Fibroblast of the conjunctiva (primary cell): ENCODE measurements around the gene KDM1A.
"Not testable (repeated sequence)": the region's sequence is repeated elsewhere in the genome, so short reads cannot be mapped to it uniquely, and the experiment has no call there.

ENCODE experiments used
- DNase-seq: peaks from one replicate; pipeline ENCODE4 v3.0.0-alpha.2; 2010; ENCODE audit warnings: low read depth

The KDM1A gene

DNA sequence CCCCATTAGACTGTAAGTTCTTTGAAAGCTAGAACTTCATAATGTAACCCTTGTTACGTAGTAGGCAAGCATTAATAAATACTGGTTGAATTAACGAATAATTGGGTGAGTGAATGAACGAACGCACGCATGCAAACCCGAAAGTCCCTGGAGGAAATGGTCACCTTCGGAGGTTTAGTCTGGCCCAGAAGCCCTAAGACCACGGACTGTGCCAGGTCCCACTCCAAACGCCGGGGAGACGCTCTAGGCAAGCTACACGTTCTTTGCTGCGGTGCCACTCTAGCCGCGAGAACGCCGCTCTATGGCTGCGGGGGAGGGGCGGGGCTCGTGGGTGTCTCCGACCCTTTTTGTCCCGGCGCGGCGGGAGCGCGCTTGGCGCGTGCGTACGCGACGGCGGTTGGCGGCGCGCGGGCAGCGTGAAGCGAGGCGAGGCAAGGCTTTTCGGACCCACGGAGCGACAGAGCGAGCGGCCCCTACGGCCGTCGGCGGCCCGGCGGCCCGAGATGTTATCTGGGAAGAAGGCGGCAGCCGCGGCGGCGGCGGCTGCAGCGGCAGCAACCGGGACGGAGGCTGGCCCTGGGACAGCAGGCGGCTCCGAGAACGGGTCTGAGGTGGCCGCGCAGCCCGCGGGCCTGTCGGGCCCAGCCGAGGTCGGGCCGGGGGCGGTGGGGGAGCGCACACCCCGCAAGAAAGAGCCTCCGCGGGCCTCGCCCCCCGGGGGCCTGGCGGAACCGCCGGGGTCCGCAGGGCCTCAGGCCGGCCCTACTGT, at the start of gene KDM1A:
Gene KDM1A, plus strand, starts transcription at position 375 of the 769 bp plus-strand sequence. Its CDS starts 129 bp downstream, at position 504.
- peak; percentile 96 for DNase-seq

DNA sequence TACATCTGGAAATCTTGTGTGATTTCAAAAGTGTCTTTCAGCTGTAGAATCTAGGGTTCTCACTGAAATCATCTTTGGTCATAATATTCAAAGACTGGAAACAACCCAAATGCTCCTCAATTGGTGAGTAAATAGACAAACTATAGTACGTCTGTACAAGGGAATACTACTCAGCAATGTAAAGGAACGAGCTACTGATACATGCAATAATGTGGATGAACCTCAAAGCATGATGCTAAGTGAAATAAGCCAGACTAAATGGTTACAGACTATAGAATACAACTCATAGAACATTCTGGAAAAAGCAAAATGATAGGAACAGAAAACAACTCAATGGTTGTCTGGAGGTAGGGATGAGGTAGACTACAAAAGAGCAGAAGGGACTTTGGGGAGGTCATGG, 49.2 kb upstream of the KDM1A start:
- DNase-seq, result no peak

DNA sequence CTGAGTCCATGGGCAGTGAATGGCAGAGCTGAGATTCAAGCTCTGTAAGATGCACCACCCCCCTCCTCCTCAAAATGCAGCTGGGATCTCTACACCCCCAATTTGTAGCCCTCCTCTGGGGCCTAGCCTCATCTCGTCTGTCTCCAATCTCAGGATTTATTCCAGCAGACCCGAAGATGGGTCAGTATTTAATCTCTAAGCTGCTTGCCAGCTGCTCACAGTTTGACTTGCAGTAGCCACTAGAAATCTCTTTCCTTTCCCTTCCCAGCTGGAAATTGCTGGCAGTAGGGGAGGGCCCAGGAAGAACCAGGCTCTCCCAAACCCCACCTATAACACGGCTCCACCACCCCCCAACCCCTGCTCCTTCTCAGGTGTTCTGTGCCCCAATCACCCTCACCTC, 48.1 kb upstream of the KDM1A start:
- no peak for DNase-seq

DNA sequence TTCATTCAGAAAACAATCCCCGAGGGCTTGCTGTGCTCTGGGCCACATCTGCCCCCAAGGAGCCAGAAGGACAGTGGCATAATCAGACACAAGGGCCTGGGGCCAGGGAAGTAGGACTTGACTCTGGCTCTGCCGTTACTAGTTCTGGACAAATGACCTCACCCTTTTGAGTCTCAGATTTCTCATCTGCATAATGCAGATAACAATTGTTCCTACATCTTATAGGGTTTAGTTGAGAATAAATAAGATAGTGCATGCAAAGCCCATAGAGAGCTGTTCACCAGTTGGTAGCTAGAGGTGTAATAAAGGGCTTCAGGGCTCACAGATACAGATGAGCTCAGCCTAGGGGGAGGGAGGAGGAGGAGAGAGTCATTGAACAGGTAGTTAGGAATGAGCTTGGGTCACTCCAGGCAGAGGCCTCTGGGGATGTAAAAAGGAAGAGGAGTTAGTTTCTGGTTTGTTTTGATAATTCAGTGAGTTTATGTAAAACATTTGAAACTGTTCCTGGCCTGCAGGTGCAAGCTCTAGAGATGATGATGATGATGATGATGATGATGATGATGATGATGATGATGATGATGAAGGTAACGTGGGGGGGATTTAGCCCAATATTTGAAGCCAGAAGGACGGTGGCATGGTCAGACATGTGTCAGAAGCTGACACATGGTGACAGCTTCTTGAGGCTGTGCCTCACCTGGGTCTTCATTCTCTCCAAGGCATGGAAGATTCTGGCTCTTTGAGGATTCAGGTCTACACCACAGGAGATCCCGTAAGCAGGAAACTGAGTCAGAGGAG, 47.5 kb upstream of the KDM1A start:
- DNase-seq, result no peak

GRCh38 chr1:22972760-22973159, 46.5 kb upstream of the KDM1A start, which contains the start of gene LACTBL1:
Gene LACTBL1, minus strand, starts transcription at chr1:22972866. Its CDS starts 550 bp downstream, at chr1:22972316.
- no peak for DNase-seq

DNA sequence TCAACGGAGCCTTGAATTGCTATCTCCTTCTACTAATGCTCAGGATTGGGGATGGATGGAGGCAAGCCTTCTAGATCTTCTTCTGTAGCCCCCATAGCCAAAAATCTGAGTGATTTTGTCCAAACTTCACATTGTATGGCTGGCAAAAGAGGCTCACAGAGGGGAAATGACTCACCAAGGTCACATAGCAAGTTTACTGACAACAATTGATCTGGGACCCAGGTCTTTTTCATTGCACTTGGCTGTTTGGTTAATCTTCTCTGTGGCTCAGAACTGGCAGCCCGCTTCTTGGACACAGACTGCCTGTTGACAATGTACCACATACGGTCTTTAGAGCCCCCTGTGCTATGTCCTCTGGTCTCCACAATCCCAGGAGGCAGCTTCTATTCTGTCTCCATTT, 43.6 kb upstream of the KDM1A start:
- DNase-seq, result no peak

DNA sequence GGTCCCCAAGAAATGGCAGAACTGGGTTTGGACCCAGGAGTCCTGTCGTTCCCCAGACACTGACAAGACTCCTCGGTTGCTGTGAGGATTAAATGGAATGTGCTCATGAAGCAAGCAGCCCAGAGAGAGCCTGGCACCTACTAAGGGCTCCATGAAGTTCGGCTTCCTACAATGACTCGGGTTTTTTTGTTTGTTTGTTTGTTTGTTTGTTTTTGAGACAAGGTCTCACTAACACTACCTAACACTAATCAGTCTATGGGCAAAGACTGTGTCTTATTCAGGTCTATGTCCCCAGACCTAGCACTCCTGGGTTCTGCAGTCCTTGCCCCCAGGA, 43.2 kb upstream of the KDM1A start:
- DNase-seq, result no peak

DNA sequence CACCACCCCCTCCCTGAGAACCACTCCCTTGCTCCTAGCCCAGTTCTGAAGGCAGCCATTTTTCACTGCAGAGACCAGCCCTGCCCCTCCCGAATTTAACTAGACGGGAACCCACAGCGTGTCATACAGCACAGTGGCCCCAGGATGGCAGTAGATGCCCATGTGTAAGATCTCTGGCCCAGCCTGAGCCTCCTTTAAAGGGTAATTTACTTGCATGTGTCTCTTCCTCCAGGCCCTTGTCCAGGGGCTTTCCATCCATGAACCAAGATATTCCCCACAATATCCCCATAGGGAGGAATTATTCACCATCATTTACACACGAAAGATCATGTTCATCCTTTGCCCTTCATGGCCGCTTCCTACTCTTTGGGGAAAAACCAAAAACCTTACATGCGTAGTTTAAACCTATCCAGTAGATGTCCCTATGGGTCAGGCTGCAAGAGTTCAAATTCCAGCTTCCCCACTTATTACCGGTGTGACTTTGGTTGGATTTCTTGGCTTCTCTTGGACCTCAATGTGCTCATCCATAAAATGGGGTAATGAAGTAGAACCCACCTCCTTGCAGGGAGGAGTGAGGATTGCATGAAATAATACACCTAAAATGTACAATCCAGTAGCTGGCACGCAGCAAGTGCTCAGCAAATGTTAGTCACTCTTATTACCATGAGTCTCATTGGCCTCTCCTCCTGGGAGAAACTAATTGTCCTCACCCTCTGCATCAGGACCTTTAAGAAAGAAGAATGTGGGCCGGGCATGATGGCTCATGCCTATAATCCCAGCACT, 42.6 kb upstream of the KDM1A start:
- peak; percentile 81 for DNase-seq

DNA sequence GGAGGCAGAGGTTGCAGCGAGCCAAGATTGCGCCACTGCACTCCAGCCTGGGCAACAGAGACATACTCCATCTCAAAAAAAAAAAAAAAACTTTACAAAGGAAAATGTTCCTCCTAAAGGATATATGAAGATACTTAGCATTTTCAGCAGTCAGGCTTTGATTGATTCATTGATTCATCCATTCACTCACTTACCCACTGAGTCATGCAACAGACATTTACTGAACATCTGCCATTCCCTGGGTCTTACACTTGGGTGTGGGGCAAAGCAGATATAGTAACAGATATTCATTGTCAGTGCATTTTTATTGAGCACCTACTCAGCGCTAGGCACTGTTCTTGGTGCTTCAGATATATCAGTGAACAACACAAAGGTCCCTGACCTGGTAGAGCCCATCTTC, 41.0 kb upstream of the KDM1A start:
- no peak for DNase-seq

- DNase-seq, result not testable (repeated sequence)
Observed at GRCh38 chr1:22980471-22980790, 38.8 kb upstream of the KDM1A start.

- DNase-seq, result no peak
Observed at GRCh38 chr1:22983944-22984343, 35.3 kb upstream of the KDM1A start.

- DNase-seq, result not testable (repeated sequence)
Observed at GRCh38 chr1:22992384-22992783, 26.9 kb upstream of the KDM1A start.

DNA sequence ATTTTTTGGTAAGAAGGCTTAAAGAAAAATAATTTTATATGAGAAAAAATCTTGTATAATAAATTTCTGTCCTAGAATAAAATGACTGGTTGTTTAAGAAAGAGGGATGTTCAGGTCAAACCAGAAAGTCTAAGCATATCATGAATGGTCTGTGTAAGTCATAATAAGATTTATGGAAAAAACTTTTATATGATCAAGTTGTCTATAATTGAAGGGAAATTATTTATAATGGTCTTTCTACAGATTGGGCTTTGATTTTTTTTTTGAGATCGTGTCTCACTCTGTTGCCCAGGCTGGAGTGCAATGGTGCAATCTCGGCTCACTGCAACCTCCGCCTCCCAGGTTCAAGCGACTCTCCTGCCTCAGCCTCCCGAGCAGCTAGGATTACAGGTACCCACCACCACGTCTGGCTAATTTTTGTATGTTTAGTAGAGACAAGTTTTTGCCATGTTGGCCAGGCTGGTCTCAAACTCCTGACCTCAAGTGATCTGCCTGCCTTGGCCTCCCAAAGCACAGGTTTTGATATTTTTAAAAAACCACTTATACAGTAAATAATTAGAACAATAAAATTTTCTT, 26.0 kb upstream of the KDM1A start:
- not testable (repeated sequence) for DNase-seq

DNA sequence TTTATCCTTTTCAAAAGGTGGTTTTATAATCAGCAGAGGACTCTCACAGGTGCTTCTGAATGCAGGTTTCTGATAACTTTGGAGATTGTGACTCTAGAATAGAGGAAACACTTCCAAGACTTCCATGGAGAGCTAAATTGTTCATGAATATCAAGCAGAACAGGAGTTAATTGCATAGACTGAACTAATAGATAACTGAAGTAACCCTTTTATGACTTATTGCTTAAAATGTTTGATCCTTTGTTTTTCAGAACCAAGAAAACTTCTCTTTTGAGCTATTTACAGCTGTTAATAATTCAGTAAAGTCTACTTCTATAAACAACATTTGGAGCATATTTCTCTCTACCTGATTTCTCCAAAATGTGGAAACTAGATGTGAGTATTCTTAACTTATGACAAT, 23.5 kb upstream of the KDM1A start:
- no peak for DNase-seq

DNA sequence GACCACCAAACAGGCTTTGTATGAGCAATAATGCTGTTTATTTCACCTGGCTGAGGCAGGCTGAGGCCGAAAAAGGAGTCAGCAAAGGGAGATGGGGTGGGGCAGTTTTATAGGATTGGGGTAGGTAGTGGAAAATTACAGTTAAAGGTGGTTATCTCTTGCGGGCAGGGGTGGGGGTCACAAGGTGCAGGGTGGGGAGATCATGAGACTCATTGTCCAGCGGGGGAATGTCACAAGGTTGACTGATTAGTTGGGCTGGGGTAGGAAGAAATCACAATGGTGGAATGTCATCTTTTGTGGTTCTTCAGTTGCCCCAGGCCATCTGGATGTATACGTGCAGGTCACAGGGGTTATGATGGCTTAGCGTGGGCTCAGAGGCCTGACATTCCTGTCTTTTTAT, 21.7 kb upstream of the KDM1A start:
- not testable (repeated sequence) for DNase-seq

DNA sequence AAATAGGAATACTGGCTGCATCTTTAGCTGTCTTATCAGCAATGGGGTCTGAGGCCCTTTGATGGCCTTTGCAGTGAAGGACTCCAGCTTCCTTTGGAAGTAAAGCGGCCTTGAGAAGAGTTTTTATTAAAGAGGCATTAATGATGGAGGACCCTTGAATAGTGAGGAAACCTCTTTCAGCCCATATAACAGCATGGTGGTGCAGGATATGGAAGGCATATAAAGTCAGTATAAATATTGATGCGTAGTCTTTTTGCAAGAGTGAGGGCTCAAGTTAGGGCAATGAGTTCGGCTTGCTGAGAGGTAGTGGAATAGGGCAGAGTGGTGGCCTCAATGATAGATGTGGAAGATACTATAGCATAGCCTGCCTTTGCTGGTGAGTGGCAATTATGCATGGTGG, 19.1 kb upstream of the KDM1A start:
- DNase-seq, result not testable (repeated sequence)

DNA sequence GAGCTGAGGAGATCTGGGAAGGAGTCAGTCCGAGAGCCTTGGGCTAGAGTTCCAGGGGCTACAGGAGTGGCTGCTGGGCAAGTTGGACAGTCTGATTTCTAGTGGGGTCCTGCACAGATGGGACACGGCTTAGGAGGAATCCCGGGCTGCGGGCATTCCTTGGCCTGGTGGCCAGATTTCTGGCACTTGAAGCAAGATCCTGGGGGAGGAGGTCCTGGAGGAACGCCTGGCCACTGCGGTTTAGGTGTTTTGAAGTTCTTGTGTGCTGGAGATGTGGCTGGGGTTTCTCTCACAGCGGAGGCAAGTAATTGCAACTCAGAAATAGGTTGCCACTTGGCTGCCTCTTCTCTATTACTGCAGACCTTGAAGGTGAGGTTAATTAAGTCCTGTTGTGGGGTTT, 17.1 kb upstream of the KDM1A start:
- not testable (repeated sequence) for DNase-seq

GRCh38 chr1:23004112-23004511, 15.2 kb upstream of the KDM1A start:
- DNase-seq, result no peak

DNA sequence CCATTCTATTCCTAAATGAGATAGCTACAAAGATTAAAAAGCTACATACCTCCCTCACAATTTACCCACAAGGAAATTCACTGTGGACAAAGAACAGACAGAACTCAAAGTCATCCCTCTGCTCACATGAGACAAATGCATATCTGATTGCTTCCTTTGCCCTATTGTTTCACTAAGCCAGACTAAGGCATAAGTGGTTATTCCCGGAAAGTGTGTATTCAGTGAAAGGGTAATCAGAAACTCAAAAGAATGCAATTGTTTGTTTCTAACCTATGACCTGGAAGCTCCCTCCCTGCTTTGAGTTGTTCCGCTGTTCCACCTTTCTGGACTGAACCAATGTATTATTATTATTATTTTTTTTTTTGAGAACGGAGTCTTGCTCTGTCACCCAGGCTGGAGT, 14.5 kb upstream of the KDM1A start:
- DNase-seq, result not testable (repeated sequence)

DNA sequence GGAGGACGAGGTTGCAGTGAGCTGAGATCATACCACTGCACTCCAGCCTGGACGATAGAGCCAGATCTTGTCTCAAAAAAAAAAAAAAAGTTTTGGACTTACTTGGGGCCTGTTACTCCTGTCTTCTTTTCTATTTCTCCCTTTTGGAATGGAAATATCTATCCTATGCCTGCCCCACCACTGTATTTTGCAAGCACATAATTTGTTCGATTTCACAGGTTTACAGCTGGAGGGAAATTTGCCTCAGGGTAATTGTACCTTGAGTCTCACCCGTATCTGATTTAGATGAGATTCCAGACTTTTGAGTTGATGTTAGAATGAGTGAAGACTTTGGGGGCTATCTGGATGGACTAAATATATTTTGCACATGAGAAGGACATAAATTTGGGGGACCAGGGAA, 12.2 kb upstream of the KDM1A start:
- DNase-seq, result no peak

DNA sequence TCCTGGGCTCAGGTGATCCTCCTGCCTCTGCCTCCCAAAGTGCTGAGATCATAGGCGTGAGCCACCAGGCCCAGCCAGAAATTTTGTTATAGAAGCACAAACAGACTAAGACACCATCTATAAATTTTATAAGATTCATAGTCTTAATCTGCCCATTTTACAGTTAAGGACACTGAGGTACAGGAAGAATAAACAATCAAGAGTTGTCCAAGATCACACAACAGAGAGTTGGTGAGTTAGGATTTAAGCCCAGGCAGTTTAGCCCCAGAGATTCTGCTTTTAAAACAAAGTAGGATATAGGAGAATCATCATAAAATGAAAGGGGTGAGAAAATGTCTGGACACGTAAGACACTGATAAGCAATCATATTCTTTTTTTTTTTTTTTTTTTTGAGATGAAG, 10.4 kb upstream of the KDM1A start:
- no peak for DNase-seq

- DNase-seq, result not testable (repeated sequence)
Observed at GRCh38 chr1:23010025-23010424, 9.2 kb upstream of the KDM1A start.
